Activated CD8-positive, alpha-beta memory T cell treated with anti-CD3 and anti-CD28 coated beads, Interleukin-2, amount 10 ng/mL, durations not matched to agents 7 days and 5 days (primary cell): Measurements from ENCODE around the gene PRIM2. TPM values are rescaled to one million over a fixed set of nuclear protein-coding genes. Genes with fewer than 3 reads are reported as not detected.
"Not testable (repeated sequence)": the region's sequence is repeated elsewhere in the genome, so short reads cannot be mapped to it uniquely, and the experiment has no call there.

Experiments
- ATAC-seq: fragments of 150-1000 bp; cut with Tn5 transposase; one replicate; pipeline ENCODE4 v1.10.0; 2021; ENCODE audit warnings: moderate library complexity
- CTCF ChIA-PET: fragments of 350-600 bp; sonication (Branson Sonifier 250); formaldehyde crosslinking; loops from one replicate; lab custom pipeline; 2021; ENCODE audit warnings: antibody characterized with exemption; lab: Charles Lee
- DNase-seq: peaks from one replicate; pipeline ENCODE4 v3.0.0-alpha.2; 2020
- H3K27ac Mint-ChIP-seq: one replicate; pipeline ENCODE4 v1.8.0; 2021; ENCODE audit warnings: mild to moderate bottlenecking, mixed read lengths
- H3K27me3 Mint-ChIP-seq: one replicate; pipeline ENCODE4 v1.8.0; 2021; ENCODE audit warnings: mixed read lengths
- H3K36me3 Mint-ChIP-seq: one replicate; pipeline ENCODE4 v1.8.0; 2021; ENCODE audit warnings: mild to moderate bottlenecking, mixed read lengths
- H3K4me1 Mint-ChIP-seq: one replicate; pipeline ENCODE4 v1.8.0; 2021; ENCODE audit warnings: mixed read lengths
- H3K4me3 Mint-ChIP-seq: one replicate; pipeline ENCODE4 v1.8.0; 2021; ENCODE audit warnings: mild to moderate bottlenecking, moderate library complexity, mixed read lengths
- H3K9me3 Mint-ChIP-seq: one replicate; pipeline ENCODE4 v1.8.0; 2022; ENCODE audit warnings: low read depth, mixed read lengths
- microRNA-seq: library from miRNA; unstranded; fragments of <30 nt; microRNA quantifications from one replicate; pipeline ENCODE4 v1.2.0, GENCODE V29; 2022
- total RNA-seq, 2 experiments: library from RNA; stranded (reverse); gene quantifications; one replicate each; pipeline ENCODE4 v1.2.3, GENCODE V29; 2021

PRIM2 gene
- total RNA-seq, 2 experiments from 2014 or later = 36.2 to 42.8 TPM

DNA sequence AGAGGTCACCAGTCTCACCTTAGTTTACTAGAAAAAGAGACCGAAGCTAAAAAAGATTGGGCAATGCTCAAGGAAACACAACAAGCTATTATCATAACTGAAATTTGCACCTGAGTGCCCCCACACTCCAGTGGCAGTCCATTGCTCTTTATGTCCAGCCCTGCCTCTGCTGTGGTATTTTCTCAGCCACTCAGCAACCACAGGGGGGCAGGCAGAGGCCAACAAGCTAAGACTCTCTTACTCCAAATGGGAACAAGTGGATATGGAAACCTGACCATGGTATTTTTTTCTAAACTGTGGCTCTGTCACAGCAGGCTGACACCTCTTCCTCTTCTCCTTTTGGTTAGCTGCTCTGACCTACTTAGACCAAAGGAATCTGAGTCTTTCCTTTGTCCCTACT, 355.9 kb downstream of the PRIM2 start:
- H3K4me1 Mint-ChIP-seq, H3K27me3 Mint-ChIP-seq, CTCF ChIA-PET, H3K9me3 Mint-ChIP-seq, H3K36me3 Mint-ChIP-seq, DNase-seq, H3K4me3 Mint-ChIP-seq, ATAC-seq, H3K27ac Mint-ChIP-seq: not testable (repeated sequence)

DNA sequence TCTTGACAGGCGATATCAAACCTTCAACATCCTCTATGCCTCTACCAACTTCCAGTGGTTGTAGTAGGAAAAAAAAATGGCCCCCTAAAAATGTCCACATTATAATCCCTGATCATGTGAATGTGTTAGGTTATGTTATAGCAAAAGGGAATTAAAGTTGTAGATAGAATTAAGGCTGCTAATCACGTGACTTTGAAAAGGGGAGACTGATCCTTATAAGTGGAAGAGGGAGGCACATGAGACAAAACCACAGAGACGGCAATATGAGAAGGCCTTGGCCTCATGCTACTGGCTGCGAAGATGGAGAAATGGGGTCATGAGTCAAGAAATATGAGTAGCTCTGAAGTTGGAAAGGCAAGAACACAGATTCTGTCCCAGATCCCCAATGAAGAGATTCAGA, 358.0 kb downstream of the PRIM2 start:
- H3K9me3 Mint-ChIP-seq, ATAC-seq, H3K27ac Mint-ChIP-seq, H3K36me3 Mint-ChIP-seq, H3K27me3 Mint-ChIP-seq, H3K4me1 Mint-ChIP-seq, DNase-seq, CTCF ChIA-PET, H3K4me3 Mint-ChIP-seq: not testable (repeated sequence)

DNA sequence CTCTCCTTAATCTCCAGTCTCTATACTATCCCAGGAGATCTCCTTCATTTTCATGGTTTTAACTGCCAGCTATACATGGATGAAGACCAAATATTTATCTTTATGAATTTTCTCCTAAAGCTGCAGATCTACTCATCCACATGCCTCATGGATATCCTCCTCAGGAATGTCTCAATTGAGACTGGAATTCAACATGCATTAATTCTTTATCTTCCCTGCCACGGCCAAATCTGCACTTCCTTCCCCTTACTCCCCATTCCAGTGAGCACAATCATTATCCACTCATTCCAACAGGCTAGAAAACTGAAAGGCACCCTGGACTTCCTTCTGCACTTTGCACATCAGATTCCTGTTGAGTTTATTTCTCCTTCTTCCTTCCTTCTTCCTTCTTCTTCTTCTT, 379.0 kb downstream of the PRIM2 start:
- CTCF ChIA-PET = not testable (repeated sequence)

More for the DNA sequence above, 379.0 kb downstream of the PRIM2 start:
- H3K4me3 Mint-ChIP-seq, DNase-seq, H3K9me3 Mint-ChIP-seq, H3K27me3 Mint-ChIP-seq, H3K36me3 Mint-ChIP-seq, H3K4me1 Mint-ChIP-seq, ATAC-seq, H3K27ac Mint-ChIP-seq: not testable (repeated sequence)

Small RNAs within 50 kb of the gene (microRNA-seq; reads per million reads assigned to microRNA genes)
- gene MIR548U = not detected

Other genes starting within 250 kb of the PRIM2 start
- gene ZNF451, start 227.4 kb upstream of the PRIM2 start, total RNA-seq = 10 to 100 TPM; 64.9 to 68.7 TPM
- 10 to 100 TPM in 1 of 2 experiments, 1 to 10 TPM in 1; 9.6 to 10.3 TPM for gene BAG2, start 145.3 kb upstream of the PRIM2 start, total RNA-seq
- gene RAB23, start 95.3 kb upstream of the PRIM2 start, total RNA-seq = 1 to 10 TPM; 3.3 to 3.9 TPM